ENCODE measurements around the gene EARS2.
"Not testable (repeated sequence)": the region's sequence is repeated elsewhere in the genome, so short reads cannot be mapped to it uniquely, and the experiment has no call there.

EARS2 gene

DNA sequence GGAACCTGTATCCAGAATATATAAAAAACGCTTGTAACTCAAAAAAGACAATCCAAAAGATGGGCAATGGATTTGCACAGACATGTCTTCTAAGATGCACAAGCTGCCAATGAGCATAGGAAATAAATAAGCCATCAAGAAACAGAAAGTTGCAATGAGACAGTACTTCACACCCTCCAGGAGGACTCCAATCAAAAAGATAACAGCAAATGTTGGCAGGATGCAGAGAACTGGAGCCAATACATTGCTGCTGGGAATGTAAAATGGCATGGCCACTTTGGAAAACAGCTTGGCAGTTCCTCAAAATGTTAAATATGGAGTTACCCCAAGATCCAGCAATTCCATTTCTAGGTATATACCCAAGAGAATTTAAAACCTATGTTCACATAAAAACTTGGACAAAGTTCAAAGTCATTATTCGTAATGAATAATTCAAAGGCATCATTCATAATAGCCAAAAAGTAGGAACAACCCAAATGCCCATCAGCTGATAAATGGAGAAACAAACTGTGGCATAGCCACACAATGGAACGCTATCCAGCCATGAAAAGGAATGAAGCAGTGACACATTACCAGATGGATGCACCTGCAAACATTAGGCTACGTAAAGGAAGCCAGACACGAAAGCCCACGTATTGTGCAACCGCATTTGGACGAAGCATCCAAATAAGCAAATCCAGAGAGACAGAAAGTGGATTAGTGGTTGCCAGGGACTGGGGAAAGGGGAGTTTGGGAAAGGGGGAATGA is 72.5 kb downstream of the EARS2 start:
- no peaks in the 10 kb centered on the region for H3K9me3 ChIP-seq
- peaks cover 85% of the 10 kb centered on the region for H3K36me3 ChIP-seq
- no peaks in the 10 kb centered on the region for H3K4me1 ChIP-seq (ENCODE audit: control insufficient read depth in 1 of 2, insufficient read depth in 1 of 2, low read depth in 1 of 2, low read length in 1 of 2)
- no peak overlapping the region for H3K27ac ChIP-seq
- H3K4me3 ChIP-seq (ENCODE audit: low read depth in 1 of 2, low read length in 1 of 2): no peak overlapping the region
- no peaks in the 10 kb centered on the region for H3K27me3 ChIP-seq
- TF ChIP-seq, protein P1, sequence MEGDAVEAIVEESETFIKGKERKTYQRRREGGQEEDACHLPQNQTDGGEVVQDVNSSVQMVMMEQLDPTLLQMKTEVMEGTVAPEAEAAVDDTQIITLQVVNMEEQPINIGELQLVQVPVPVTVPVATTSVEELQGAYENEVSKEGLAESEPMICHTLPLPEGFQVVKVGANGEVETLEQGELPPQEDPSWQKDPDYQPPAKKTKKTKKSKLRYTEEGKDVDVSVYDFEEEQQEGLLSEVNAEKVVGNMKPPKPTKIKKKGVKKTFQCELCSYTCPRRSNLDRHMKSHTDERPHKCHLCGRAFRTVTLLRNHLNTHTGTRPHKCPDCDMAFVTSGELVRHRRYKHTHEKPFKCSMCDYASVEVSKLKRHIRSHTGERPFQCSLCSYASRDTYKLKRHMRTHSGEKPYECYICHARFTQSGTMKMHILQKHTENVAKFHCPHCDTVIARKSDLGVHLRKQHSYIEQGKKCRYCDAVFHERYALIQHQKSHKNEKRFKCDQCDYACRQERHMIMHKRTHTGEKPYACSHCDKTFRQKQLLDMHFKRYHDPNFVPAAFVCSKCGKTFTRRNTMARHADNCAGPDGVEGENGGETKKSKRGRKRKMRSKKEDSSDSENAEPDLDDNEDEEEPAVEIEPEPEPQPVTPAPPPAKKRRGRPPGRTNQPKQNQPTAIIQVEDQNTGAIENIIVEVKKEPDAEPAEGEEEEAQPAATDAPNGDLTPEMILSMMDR (IDR thresholded peaks at IDR 0.05): no peak

DNA sequence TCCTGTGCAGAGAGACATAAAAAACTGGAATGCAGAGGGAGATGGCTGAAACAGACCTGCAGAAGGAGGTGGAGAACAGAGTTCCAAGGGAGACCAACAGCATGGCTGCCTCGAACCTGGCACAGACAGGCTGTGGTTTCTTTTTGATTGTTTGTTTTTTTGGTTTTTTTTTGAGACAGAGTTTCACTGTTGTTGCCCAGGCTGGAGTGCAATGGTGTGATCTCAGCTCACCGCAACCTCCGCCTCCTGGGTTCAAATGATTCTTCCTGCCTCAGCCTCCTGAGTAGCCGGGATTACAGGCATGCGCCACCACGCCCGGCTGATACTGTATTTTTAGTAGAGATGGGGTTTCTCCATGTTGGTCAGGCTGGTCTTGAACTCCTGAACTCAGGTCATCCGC is 73.7 kb downstream of the EARS2 start:
- not testable (repeated sequence) for H3K27ac ChIP-seq; H3K9me3 ChIP-seq; H3K4me1 ChIP-seq (ENCODE audit: control insufficient read depth in 1 of 2, insufficient read depth in 1 of 2, low read depth in 1 of 2, low read length in 1 of 2); H3K4me3 ChIP-seq (ENCODE audit: low read depth in 1 of 2, low read length in 1 of 2); H3K27me3 ChIP-seq
- H3K36me3 ChIP-seq: peaks cover 85% of the 10 kb centered on the region

DNA sequence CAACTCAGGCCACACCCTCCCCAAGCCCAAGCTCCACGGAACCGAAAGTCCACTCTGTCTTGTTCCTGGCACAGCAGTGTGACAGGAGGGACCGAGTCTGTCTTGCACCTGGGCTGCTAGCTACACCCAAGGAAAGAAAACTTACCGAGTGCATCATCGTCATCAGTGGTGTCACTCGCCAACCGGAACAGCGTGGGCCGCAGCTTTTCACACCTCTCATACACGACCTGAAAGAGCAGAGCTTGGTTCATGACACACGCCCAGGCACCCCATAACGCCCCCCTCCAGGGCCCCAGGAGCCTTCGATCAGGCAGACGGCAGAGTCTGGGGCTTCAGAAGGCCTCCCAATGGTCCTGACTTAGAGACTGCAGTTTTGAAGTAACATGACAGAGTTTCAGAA is 74.4 kb downstream of the EARS2 start:
- H3K4me3 ChIP-seq (ENCODE audit: low read depth in 1 of 2, low read length in 1 of 2): no peak overlapping the region
- H3K27me3 ChIP-seq: no peaks in the 10 kb centered on the region
- no peaks in the 10 kb centered on the region for H3K9me3 ChIP-seq
- H3K4me1 ChIP-seq (ENCODE audit: control insufficient read depth in 1 of 2, insufficient read depth in 1 of 2, low read depth in 1 of 2, low read length in 1 of 2): no peaks in the 10 kb centered on the region
- H3K27ac ChIP-seq: no peak overlapping the region
- peaks cover 82% of the 10 kb centered on the region for H3K36me3 ChIP-seq
- TF ChIP-seq, protein P1 (IDR thresholded peaks at IDR 0.05): no peak

DNA sequence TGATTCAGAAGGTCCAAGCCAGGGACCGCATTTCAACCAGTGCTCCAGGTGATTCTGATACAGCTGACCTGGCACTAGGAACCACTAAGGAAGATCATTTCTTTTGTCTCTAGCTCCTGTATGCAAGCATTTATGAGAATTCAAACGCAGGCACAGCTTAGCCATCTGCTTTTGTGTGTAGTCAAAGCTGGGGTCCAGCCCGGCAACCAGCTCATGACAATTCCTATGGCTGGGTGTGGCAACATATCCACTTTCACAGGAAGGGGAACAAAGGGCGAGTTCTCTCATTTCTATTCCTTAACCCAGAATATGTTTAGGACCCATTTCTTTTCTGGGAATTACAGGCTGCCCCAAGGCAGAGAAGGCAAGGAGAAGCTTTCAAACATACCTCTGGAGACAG is 76.9 kb downstream of the EARS2 start:
- no peak overlapping the region for H3K4me3 ChIP-seq (ENCODE audit: low read depth in 1 of 2, low read length in 1 of 2)
- H3K36me3 ChIP-seq: peaks cover 79% of the 10 kb centered on the region
- TF ChIP-seq, protein P1 (IDR thresholded peaks at IDR 0.05): no peak
- H3K9me3 ChIP-seq: no peaks in the 10 kb centered on the region
- H3K27ac ChIP-seq: no peak overlapping the region
- H3K27me3 ChIP-seq: no peaks in the 10 kb centered on the region
- no peaks in the 10 kb centered on the region for H3K4me1 ChIP-seq (ENCODE audit: control insufficient read depth in 1 of 2, insufficient read depth in 1 of 2, low read depth in 1 of 2, low read length in 1 of 2)

DNA sequence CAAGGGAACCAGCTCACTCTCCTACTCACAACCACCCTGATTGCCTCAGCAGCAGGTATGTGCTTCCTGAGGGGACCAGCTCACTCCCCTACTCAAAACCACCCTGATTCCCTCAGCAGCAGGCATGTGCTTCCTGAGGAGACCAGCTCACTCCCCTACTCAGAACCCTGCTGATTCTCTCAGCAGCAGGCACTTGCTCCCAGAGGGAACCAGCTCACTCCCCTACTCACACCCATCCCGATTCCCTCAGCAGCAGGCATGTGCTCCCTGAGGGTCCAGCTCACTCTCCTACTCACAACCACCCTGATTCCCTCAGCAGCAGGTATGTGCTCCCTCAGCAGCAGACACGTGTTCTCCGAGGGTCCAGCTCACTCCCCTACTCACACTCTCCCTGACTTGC is 78.0 kb downstream of the EARS2 start:
- TF ChIP-seq, protein P1 (IDR thresholded peaks at IDR 0.05): no peak
- Histone ChIP-seq H3K4me3 (ENCODE audit: low read depth in 1 of 2, low read length in 1 of 2) (no peak overlapping the region), H3K9me3 (no peaks in the 10 kb centered on the region), H3K27me3 (no peaks in the 10 kb centered on the region), H3K4me1 (ENCODE audit: control insufficient read depth in 1 of 2, insufficient read depth in 1 of 2, low read depth in 1 of 2, low read length in 1 of 2) (no peaks in the 10 kb centered on the region), H3K27ac (no peak overlapping the region), H3K36me3 (peaks cover 90% of the 10 kb centered on the region)

DNA sequence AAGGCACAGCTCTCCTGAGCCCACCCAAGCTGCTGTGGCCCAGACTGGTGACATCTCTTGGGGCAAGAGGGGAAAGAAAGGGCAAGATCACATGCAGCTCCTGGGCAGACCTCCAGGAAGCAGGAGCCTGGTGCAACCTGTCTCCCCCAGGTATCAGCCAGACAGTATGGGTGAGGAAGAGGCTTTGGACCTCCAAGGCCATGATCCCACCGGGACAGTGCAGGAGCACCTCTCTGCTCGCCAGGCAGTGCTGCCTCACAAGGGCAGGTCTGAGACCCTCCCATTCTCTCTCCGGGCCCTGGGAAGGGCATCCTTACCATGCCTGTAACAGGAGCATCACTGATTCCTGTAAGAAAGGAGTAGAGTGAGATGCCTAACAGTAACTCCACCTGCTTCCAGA is 78.6 kb downstream of the EARS2 start:
- no peak overlapping the region for H3K4me3 ChIP-seq (ENCODE audit: low read depth in 1 of 2, low read length in 1 of 2)
- H3K27ac ChIP-seq: no peak overlapping the region
- H3K36me3 ChIP-seq: peaks cover 94% of the 10 kb centered on the region
- H3K4me1 ChIP-seq (ENCODE audit: control insufficient read depth in 1 of 2, insufficient read depth in 1 of 2, low read depth in 1 of 2, low read length in 1 of 2): no peaks in the 10 kb centered on the region
- no peaks in the 10 kb centered on the region for H3K27me3 ChIP-seq
- H3K9me3 ChIP-seq: no peaks in the 10 kb centered on the region
- TF ChIP-seq, protein P1 (IDR thresholded peaks at IDR 0.05): no peak

All from neutrophil (primary cell).